H1 (cell line): Measurements from ENCODE around the gene TMEM235. TPM values are rescaled to one million over a fixed set of nuclear protein-coding genes. Genes with fewer than 3 reads are reported as not detected.

ENCODE experiments used
- CTCF ChIA-PET: fragments of 300-600 bp; sonication (Branson Sonifier 250); formaldehyde crosslinking; loops from one replicate; lab custom pipeline; 2021; ENCODE audit not compliant: partially characterized antibody; lab: Charles Lee
- POLR2A ChIA-PET: fragments of 300-600 bp; sonication (Branson Sonifier 250); formaldehyde crosslinking; loops from one replicate; lab custom pipeline; 2021; ENCODE audit warnings: inconsistent platforms; ENCODE audit not compliant: partially characterized antibody; lab: Charles Lee
- DNase-seq, 2 experiments: peaks; one replicate each; pipeline versions ENCODE4 v3.0.0 to v3.0.0-alpha.2; 2010 to 2022; ENCODE audit warnings: low spot score in 2 of 2, low read depth in 1 of 2, mixed read lengths in 1 of 2
- FAIRE-seq: peaks from 2 replicates; lab custom pipeline; 2011; peaks lifted over from hg19 to GRCh38; lab: Jason Lieb, UNC
- H2AFZ ChIP-seq: 2 replicates; pipeline ENCODE4 v1.8.1; 2012; ENCODE audit warnings: low read length, inconsistent platforms
- H2AK5ac ChIP-seq: 2 replicates; pipeline ENCODE4 v1.6.1; 2013; ENCODE audit warnings: low read depth, low read length
- H2BK120ac ChIP-seq: replicated peaks from 2 replicates; pipeline ENCODE3; 2013; ENCODE audit warnings: low read depth, low read length, inconsistent platforms
- H2BK12ac ChIP-seq: 2 replicates; pipeline ENCODE4 v1.6.1; 2013; ENCODE audit warnings: low read depth, low read length
- H2BK15ac ChIP-seq: 2 replicates; pipeline ENCODE4 v1.6.1; 2013; ENCODE audit warnings: low read length
- H2BK20ac ChIP-seq: 2 replicates; pipeline ENCODE4 v1.6.1; 2013; ENCODE audit warnings: low read length
- H2BK5ac ChIP-seq: 2 replicates; pipeline ENCODE4 v1.6.1; 2013; ENCODE audit warnings: low read depth, low read length
- H3K14ac ChIP-seq: 2 replicates; pipeline ENCODE4 v1.6.1; 2013; ENCODE audit warnings: inconsistent platforms; ENCODE audit not compliant: insufficient read length
- H3K18ac ChIP-seq: 2 replicates; pipeline ENCODE4 v1.6.1; 2013; ENCODE audit warnings: low read length; ENCODE audit errors: extremely low read depth
- H3K23ac ChIP-seq: 2 replicates; pipeline ENCODE4 v1.6.1; 2013; ENCODE audit warnings: inconsistent platforms; ENCODE audit not compliant: insufficient read length
- H3K23me2 ChIP-seq: 2 replicates; pipeline ENCODE4 v1.6.1; 2013; ENCODE audit warnings: low read depth, low read length
- H3K27ac ChIP-seq: 2 replicates; pipeline ENCODE4 v1.6.1; 2011; ENCODE audit warnings: low read depth, low read length, inconsistent platforms
- H3K27me3 ChIP-seq, 4 experiments: replicated peaks in 1 of 4; 1 replicate in 1 of 4; 2 replicates in 3 of 4; pipeline versions ENCODE4 v1.6.1 to v1.8.1; 2011 to 2013; ENCODE audit warnings: low read length in 3 of 4, mild to moderate bottlenecking in 3 of 4, inconsistent platforms in 2 of 4, mixed read lengths in 2 of 4, moderate library complexity in 1 of 4; ENCODE audit not compliant: control insufficient read depth in 3 of 4, insufficient read depth in 3 of 4; ENCODE audit errors: extremely low read depth in 1 of 4
- H3K36me3 ChIP-seq, 4 experiments: 2 replicates each; pipeline versions ENCODE4 v1.6.1 to v1.8.1; 2011 to 2013; ENCODE audit warnings: mild to moderate bottlenecking in 4 of 4, low read length in 3 of 4, moderate library complexity in 2 of 4, control low read depth in 1 of 4, inconsistent platforms in 1 of 4; ENCODE audit not compliant: insufficient read depth in 4 of 4, control insufficient read depth in 2 of 4
- H3K4ac ChIP-seq: replicated peaks from 2 replicates; pipeline ENCODE3; 2013; ENCODE audit warnings: low read length, low read depth, mixed read lengths, inconsistent platforms; ENCODE audit not compliant: insufficient read length
- H3K4me1 ChIP-seq, 4 experiments: replicated peaks in 1 of 4; 1 replicate in 1 of 4; 2 replicates in 3 of 4; pipeline versions ENCODE4 v1.6.1 to v1.8.1; 2011 to 2013; ENCODE audit warnings: low read length in 3 of 4, inconsistent platforms in 2 of 4, mixed read lengths in 1 of 4; ENCODE audit not compliant: insufficient read depth in 4 of 4, control insufficient read depth in 3 of 4
- H3K4me2 ChIP-seq, 2 experiments: 2 replicates each; pipeline versions ENCODE4 v1.6.1 to v1.8.1; 2011 to 2013; ENCODE audit warnings: low read depth in 2 of 2, low read length in 2 of 2, control low read depth in 1 of 2, inconsistent platforms in 1 of 2, mild to moderate bottlenecking in 1 of 2; ENCODE audit not compliant: insufficient read depth in 1 of 2
- H3K4me3 ChIP-seq, 4 experiments: fragments of 200-600, 300-600 bp in 1 of 4; sonication (generic), shearing (Covaris generic), sonication (Bioruptor Twin) in 1 of 4; 2 replicates each; pipeline versions ENCODE4 v1.5.1 to v1.8.1; 2011 to 2016; ENCODE audit warnings: low read length in 4 of 4, low read depth in 3 of 4, control low read depth in 2 of 4, inconsistent platforms in 2 of 4, mild to moderate bottlenecking in 2 of 4, mixed read lengths in 1 of 4, moderate library complexity in 1 of 4; ENCODE audit not compliant: insufficient read depth in 2 of 4; ENCODE audit errors: extremely low read depth in 1 of 4
- H3K56ac ChIP-seq: replicated peaks from 2 replicates; pipeline ENCODE3; 2013; ENCODE audit warnings: low read depth, mild to moderate bottlenecking, mixed read lengths, low read length, inconsistent platforms; ENCODE audit not compliant: insufficient read length
- H3K79me1 ChIP-seq: 2 replicates; pipeline ENCODE4 v1.6.1; 2013; ENCODE audit warnings: low read depth, low read length, control low read depth
- H3K79me2 ChIP-seq, 2 experiments: 2 replicates each; pipeline versions ENCODE4 v1.6.1 to v1.8.1; 2012 to 2013; ENCODE audit warnings: low read length in 2 of 2, mild to moderate bottlenecking in 2 of 2, inconsistent platforms in 1 of 2; ENCODE audit not compliant: insufficient read depth in 2 of 2, control insufficient read depth in 1 of 2
- H3K9ac ChIP-seq, 4 experiments: replicated peaks in 1 of 4; 1 replicate in 1 of 4; 2 replicates in 3 of 4; pipeline versions ENCODE4 v1.6.1 to v1.8.1; 2011 to 2013; ENCODE audit warnings: low read depth in 3 of 4, low read length in 3 of 4, control low read depth in 2 of 4, mild to moderate bottlenecking in 2 of 4, moderate library complexity in 2 of 4, inconsistent platforms in 1 of 4; ENCODE audit errors: extremely low read depth in 1 of 4
- H3K9me3 ChIP-seq, 2 experiments: 2 replicates each; pipeline versions ENCODE4 v1.6.1 to v1.8.1; 2012 to 2013; ENCODE audit warnings: mild to moderate bottlenecking in 2 of 2, moderate library complexity in 2 of 2, control low read depth in 1 of 2, inconsistent platforms in 1 of 2, low read depth in 1 of 2, low read length in 1 of 2, mixed read lengths in 1 of 2; ENCODE audit not compliant: insufficient read depth in 2 of 2
- H4K20me1 ChIP-seq, 2 experiments: replicated peaks in 1 of 2; 2 replicates each; pipeline versions ENCODE3 to v1.8.1; 2011 to 2013; ENCODE audit warnings: inconsistent platforms in 2 of 2, low read length in 2 of 2, mild to moderate bottlenecking in 1 of 2; ENCODE audit not compliant: insufficient read depth in 2 of 2, control insufficient read depth in 1 of 2
- H4K5ac ChIP-seq: 2 replicates; pipeline ENCODE4 v1.6.1; 2013; ENCODE audit warnings: low read length, low read depth, mixed read lengths, inconsistent platforms; ENCODE audit not compliant: insufficient read length
- H4K8ac ChIP-seq: 2 replicates; pipeline ENCODE4 v1.8.0; 2013; ENCODE audit warnings: mild to moderate bottlenecking, moderate library complexity, low read length, inconsistent platforms; ENCODE audit not compliant: insufficient read depth; ENCODE audit errors: extremely low read depth
- H4K91ac ChIP-seq: replicated peaks from 2 replicates; pipeline ENCODE3; 2013; ENCODE audit warnings: low read length, mixed read lengths, inconsistent platforms; ENCODE audit not compliant: insufficient read length
- SRF ChIP-seq: IDR thresholded peaks from 2 replicates; pipeline ENCODE4 v1.6.1; 2011; ENCODE audit warnings: mild to moderate bottlenecking, low read depth, low read length, moderate library complexity
- WGBS, 2 experiments: shearing (Covaris generic) in 1 of 2; methylation state at CpG; one replicate each; pipeline versions ENCODE4 v1.1.6 to v1.1.7; 2013 to 2015; ENCODE audit warnings: low lambda C conversion rate in 2 of 2, mixed read lengths in 2 of 2, inconsistent platforms in 1 of 2, low coverage in 1 of 2, missing lambda C conversion rate in 1 of 2; ENCODE audit not compliant: insufficient replicate concordance in 2 of 2, insufficient coverage in 1 of 2, insufficient read length in 1 of 2; ENCODE audit errors: extremely low coverage in 1 of 2, missing lambda C conversion rate in 1 of 2; 5-methylcytosine and 5-hydroxymethylcytosine counted together
- polyA plus RNA-seq, 7 experiments: library from polyadenylated mRNA; depleted of rRNA in 3 of 7; stranded (reverse) in 5 of 7; unstranded in 2 of 7; fragments of >200 nt in 5 of 7; fragments of 200-250 nt in 2 of 7; gene quantifications; 1 replicate in 5 of 7; 2 replicates in 1 of 7; 4 replicates in 1 of 7; pipeline versions ENCODE4 v1.2.1 to v1.2.3, GENCODE V29; 2011 to 2013; ENCODE audit warnings: missing spikeins in 2 of 7, mixed read lengths in 2 of 7
- total RNA-seq: library from RNA; stranded (reverse); fragmentation: NEBNext Ultra II Directional; extraction: Animal tissue kit (Norgen Biotek cat#: 25700); gene quantifications from 2 replicates; pipeline ENCODE4 v1.2.1, GENCODE V29; 2021

The TMEM235 gene
- total and polyA plus RNA-seq, 2 of the 8 experiments (the other 6 are each of a cell fraction or from before 2014, with no cell fraction given) = 0.05 to 0.15 TPM

GRCh38 chr17:78264590-78264989 is 33.2 kb downstream of the TMEM235 start:
- Histone ChIP-seq H3K36me3 (no peaks in the 10 kb centered on the region), H3K9ac (no peak overlapping the region), H2AK5ac (no peak overlapping the region), H4K5ac (no peak overlapping the region), H4K91ac (no peak overlapping the region), H3K27me3 (peaks cover 0 to 2% (median 0%) of the 10 kb centered on the region in 4 experiments; a peak in 4 of 7 replicates), H2BK120ac (no peak overlapping the region), H3K27ac (no peak overlapping the region), H3K79me2 (no peaks in the 10 kb centered on the region), H2BK20ac (no peak overlapping the region), H3K4ac (no peak overlapping the region), H2AFZ (no peak overlapping the region), H3K4me1 (peaks cover 6 to 39% (median 33%) of the 10 kb centered on the region in 4 experiments), H4K8ac (no peak overlapping the region), H3K4me3 (no peak overlapping the region), H3K56ac (no peak overlapping the region), H4K20me1 (no peaks in the 10 kb centered on the region), H2BK12ac (no peak overlapping the region), H2BK15ac (no peak overlapping the region), H3K23ac (no peak overlapping the region), H3K18ac (no peak overlapping the region), H3K14ac (no peak overlapping the region), H3K4me2 (no peak overlapping the region)
- DNase-seq (no peak), FAIRE-seq (no peak)
- ChIA-PET POLR2A (no interaction called here), CTCF (interaction anchor here (0.6 to 1.4 kb wide), 3 partner anchors 9 to 339 kb away, joined by 3 to 4 read pairs (median 3); no protein-coding TSS in a partner anchor)
- 68% methylated on average over 5 of the region's 5 CpGs; no CpG with 5 or more reads in 1 of the 2 experiments for WGBS, 2 experiments
- TF ChIP-seq SRF = no peak
- TF ChIP-seq, all 59 proteins: peak for 0
- Histone ChIP-seq H3K23me2 (no peaks in the 10 kb centered on the region; the same call in 1 of the 2 replicates), H3K79me1 (no peaks in the 10 kb centered on the region), H3K9me3 (no peaks in the 10 kb centered on the region), H2BK5ac (no peak overlapping the region)
